ENCODE results near the gene ARSD.
"Not testable (repeated sequence)": the region's sequence is repeated elsewhere in the genome, so short reads cannot be mapped to it uniquely, and the experiment has no call there.

The ARSD gene

GRCh38 chrX:2933125-2933900 is 4.2 kb upstream of the ARSD start:
- no peak for DNase-seq (ENCODE audit: low spot score)

DNA sequence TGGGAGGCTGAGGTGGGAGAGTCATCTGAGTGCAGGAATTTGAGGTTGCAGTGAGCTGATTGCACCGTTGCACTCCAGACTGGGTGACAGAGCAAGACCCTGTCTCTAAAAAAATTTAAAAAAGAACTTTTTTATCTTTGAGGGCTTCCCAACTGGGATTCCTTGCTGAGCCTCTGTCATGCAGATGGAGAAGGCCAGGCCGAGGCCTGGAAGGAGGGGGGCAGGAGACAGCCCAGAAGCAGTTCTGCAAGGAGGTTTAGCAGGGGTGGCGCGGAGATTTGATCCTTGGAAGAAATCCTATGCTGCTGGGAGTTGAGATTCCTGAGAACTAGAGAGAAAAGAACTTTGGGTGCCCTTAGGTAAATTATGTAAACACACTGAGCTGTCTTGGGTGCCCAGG is 2.5 kb upstream of the ARSD start:
- DNase-seq (ENCODE audit: low spot score): no peak

DNA sequence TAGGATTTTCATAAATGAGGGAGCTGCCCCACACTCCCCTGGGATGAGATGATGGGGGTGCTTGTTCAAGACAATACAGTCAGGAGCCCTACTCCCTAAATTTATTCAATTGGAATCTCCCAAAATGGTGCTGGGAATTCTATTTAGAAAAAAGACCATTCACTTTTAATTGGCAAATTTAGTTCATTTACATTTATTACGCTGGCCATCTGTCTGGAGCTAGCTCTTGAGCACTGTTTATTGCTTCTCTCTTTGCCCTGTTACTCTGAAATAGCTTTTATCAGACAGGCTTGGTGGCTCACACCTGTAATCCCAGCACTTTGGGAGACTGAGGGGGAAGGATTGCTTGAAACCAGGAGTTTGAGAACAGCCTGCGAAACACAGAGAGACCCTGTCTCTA is 2.0 kb upstream of the ARSD start:
- DNase-seq (ENCODE audit: low spot score): no peak

GRCh38 chrX:2928191-2928582 is 952 bp downstream of the ARSD start:
- no peak for DNase-seq (ENCODE audit: low spot score)

DNA sequence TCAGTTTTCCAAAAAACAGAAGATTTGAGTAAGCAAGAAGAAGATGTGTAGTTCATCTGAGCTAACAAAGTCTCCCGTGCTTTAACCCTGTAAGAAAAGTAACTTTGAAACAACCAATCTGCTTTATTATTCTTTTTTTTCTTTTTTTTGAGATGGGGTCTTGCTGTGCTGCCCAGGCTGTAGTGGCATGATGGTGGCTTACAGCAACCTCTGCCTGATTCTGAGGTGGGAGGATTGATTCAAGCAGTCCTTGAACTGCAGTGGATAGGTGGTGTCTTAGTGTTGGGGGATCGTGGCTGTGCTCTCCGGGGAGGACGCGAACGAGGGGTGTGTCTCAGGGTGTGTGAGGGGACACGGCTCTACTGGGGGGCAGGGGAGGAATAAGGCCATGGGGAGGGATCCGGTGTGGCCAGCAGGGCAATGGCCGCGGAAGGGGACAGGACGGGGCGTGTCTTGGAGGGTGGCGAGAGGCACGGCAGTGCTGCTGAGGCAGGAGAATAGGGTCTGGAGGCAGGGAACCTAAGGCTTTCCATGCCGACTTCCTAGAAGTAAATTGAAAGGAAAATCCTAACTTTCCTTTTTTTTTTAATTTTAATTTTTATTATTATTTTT is 2.4 kb downstream of the ARSD start:
- no peak for DNase-seq (ENCODE audit: low spot score)

- DNase-seq (ENCODE audit: low spot score): not testable (repeated sequence)
These were observed 2.9 kb downstream of the ARSD start for GRCh38 chrX:2926255-2926654.

DNA sequence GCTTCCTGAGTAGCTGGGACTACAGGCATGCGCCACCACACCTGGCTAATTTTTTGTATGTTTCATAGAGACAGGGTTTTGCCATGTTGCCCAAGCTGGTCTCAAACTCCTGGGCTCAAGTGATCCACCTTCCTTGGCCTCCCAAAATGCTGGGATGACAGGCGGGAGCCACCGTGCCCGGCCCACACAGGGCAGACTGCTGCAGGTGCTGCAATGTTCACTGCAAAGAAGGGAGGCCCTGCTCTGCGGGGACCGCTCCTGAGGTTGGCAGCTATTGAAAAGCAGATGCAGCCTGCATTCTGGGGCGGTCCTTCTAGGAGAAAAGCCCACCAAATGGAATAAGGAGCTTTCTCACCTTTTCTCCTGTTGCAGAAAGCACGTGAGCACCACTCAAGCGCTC is 5.0 kb downstream of the ARSD start:
- DNase-seq (ENCODE audit: low spot score): no peak

GRCh38 chrX:2921750-2922149 is 7.4 kb downstream of the ARSD start:
- no peak for DNase-seq (ENCODE audit: low spot score)

GRCh38 chrX:2921193-2921592 is 7.9 kb downstream of the ARSD start:
- DNase-seq (ENCODE audit: low spot score): no peak

DNA sequence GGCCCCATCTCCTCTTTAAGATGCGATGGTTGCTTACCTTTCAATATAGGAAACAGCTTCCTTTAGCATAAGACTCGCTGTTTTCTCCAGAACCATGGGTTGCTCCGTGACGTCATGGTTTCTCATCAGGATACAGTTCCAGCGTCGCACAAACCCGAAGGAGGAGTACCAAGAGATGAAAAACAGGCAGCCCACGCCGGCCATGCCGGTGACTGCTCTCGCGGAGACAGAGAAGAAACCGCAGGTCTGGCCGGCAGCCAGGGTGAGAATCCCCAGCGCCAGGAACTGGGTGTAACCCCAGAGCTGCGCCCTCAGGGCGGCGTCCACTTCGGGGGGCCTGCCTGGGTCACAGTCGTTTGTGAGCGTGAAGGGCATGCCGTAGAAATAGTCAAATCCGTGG is 11.4 kb downstream of the ARSD start:
- DNase-seq (ENCODE audit: low spot score): no peak

DNA sequence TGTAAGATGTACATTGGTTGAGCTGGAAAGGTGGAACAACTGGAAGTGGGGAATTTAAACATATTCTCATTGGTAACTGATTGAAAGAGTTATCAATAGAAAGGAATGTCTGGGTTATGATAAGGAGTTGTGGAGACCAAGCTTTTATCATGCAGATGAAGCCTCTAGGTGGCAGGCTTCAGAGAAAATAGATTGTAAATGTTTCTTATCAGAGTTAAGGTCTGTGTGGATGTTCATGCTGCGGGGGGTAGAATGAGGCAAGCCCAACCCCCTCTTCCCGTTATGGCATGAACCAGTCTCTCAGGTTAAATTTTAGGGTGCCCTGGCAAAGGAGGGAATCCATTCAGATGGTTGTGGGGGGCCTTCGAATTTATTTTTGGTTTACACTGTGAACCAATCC is 16.0 kb downstream of the ARSD start:
- DNase-seq (ENCODE audit: low spot score): no peak

DNA sequence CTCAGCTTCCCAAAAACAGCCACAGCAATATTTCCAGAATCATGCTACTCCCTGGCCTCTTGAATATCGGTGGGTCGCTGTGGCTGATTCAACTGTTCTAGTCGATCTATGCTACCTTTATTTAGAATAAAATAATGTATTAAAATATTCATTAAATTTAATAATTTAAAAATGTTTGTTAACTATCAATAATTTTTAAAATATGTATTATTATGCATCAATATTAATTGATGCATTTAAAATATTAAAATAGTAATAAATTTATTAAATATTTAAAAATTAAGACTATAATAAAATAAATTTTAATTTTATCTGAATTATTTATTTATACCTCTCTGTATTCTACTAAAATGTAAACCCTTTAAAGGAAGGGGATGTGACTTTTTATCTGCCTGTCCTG is 19.0 kb downstream of the ARSD start:
- no peak for DNase-seq (ENCODE audit: low spot score)

DNA sequence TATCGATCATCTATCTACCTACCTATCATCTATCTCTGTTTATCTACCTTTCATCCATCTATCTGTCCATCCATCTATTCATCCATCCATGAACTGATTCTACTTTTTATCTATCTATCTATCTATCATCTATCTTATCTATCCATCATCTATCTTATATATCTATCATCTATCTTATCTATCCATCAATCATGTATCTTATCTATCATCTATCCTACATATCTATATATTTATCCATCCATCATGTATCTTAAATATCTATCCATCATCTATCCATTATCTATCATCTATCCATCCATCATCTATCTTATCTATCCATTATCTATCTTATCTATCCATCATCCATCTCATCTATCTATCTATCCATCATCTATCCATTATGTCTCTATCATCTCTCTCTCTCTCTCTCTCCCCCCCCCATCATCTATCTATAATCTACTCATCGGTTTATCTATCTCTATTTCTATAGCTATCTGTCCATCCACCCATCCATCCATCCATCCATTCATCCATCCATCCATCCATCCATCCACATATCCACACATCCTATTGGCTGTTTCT is 20.9 kb downstream of the ARSD start:
- no peak for DNase-seq (ENCODE audit: low spot score)

- DNase-seq (ENCODE audit: low spot score): no peak
These were observed 21.8 kb downstream of the ARSD start for GRCh38 chrX:2907295-2907694.

- DNase-seq (ENCODE audit: low spot score): no peak
These were observed 25.8 kb downstream of the ARSD start for GRCh38 chrX:2903366-2903765.

- DNase-seq (ENCODE audit: low spot score): no peak
These were observed 26.3 kb downstream of the ARSD start for GRCh38 chrX:2902841-2903240.

- DNase-seq (ENCODE audit: low spot score): no peak
These were observed 27.6 kb downstream of the ARSD start for GRCh38 chrX:2901367-2902036.

DNA sequence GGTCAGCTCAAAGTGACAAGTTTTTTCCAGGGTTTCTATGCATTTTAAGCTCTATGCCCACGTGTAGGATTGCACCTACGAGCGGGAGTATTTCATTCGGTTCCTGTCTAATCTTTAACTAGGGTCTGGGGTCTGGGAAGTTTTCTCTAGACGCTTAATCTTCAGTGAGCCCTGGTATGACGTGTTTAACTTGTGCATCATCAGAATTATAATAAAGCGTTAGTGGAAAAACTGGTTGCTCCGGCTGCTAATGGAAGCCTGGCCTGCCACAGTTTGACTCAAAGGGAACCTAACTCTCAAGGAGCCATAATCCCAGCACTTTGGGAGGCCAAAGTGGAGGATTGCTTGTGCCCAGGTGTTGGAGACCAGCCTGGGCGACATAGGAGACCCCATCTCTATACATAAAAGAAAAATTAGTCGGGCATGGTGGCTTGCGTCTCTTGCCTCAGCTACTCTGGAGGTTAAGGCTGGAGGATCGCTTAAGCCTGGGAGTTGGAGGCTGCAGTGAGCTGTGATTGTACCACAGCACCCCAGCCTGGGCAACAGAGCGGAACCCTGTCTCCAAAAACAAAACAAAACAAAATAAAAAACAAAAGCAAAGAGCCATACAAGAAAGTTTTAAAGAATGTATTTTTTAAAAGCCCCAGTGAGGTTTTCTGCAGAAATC is 30.2 kb downstream of the ARSD start:
- DNase-seq (ENCODE audit: low spot score): no peak

DNA sequence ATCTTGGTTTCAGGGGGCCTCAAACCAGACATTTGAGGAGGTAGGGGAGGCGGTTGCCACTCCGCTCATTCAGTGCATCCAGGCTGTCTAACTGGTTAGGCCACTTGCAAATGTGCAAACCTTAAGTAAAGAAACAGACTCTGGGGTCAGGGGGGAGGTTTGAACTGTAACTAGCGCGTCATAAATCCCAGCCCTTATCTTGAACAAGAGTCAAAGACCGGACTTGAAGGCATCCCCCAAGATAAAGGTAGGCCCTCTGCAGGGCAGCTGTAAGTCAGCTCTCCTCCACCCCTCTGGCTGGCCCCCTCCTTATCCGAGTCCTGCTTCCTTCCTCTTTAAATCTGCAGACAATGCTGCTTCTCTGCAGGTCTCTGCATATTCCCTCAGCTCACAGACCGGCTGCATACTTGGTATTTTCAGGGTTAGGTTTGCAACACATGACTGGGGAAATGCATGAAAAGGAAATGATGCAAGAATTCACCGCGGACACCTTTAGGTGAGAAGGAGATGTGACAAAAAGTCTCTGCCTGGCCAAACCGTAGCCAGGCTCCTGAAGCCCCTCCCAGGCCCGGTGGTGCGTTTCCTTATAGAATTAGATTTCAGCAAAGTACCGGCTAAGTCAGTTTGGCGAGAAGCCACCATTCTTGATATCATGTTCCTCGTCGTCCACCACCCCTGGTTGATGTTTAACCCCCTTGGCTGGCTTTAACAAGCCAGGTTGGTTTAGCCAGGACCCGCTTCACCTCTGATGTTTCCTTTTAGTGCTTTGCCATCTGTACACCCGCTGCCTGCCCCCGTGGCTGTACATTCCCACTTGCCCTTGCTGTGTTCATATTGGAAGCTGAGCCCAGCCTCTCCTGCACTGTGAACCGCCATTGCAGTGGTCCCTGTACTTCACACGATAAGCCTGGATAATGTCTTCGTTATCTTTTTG is 31.2 kb downstream of the ARSD start:
- DNase-seq (ENCODE audit: low spot score): not testable (repeated sequence)

DNA sequence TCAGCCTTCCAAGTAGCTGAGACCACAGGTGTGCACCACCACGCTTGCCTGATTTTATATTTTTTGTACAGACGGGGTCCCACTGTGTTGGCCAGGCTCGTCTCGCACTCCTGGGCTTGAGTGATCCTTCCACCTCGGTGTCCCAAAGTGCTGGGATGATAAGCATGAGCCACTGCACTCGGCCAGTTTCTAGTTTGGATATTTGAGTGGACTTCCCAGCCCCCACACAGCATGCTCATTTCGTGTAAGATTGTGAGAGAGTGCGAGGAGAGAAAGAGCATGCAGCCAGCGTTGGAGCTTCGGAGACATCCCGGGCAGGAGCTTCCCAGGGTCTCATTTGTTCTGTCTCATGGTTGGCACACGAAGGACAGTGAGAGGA is 31.8 kb downstream of the ARSD start:
- no peak for DNase-seq (ENCODE audit: low spot score)

GRCh38 chrX:2894885-2895292 is 34.2 kb downstream of the ARSD start:
- DNase-seq (ENCODE audit: low spot score): no peak
